Activated CD4-positive, alpha-beta T cell treated with anti-CD3 and anti-CD28 coated beads for 36 hours (primary cell): ENCODE measurements around the gene FARP2. TPM values are rescaled to one million over a fixed set of nuclear protein-coding genes. Genes with fewer than 3 reads are reported as not detected.

Source experiments
- ATAC-seq: fragments of 200-7000 bp; cut with Tn5 transposase; one replicate; pipeline ENCODE4 v1.10.0; 2021; ENCODE audit warnings: mild to moderate bottlenecking, moderate library complexity
- CTCF ChIA-PET: fragments of 350-600 bp; sonication (Branson Sonifier 250); formaldehyde crosslinking; loops from one replicate; lab custom pipeline; 2021; ENCODE audit warnings: antibody characterized with exemption; lab: Charles Lee
- POLR2A ChIA-PET: fragments of 350-600 bp; sonication (Branson Sonifier 250); formaldehyde crosslinking; loops from one replicate; lab custom pipeline; 2021; ENCODE audit warnings: antibody characterized with exemption, inconsistent platforms; lab: Charles Lee
- DNase-seq: peaks from one replicate; pipeline ENCODE4 v3.0.0-alpha.2; 2020
- H3K27ac Mint-ChIP-seq: one replicate; pipeline ENCODE4 v1.8.0; 2021; ENCODE audit warnings: mixed read lengths
- H3K27me3 Mint-ChIP-seq: one replicate; pipeline ENCODE4 v1.8.0; 2021; ENCODE audit warnings: mixed read lengths
- H3K36me3 Mint-ChIP-seq: one replicate; pipeline ENCODE4 v1.8.0; 2021; ENCODE audit warnings: low read depth, mixed read lengths
- H3K4me1 Mint-ChIP-seq: one replicate; pipeline ENCODE4 v1.8.0; 2021; ENCODE audit warnings: mixed read lengths
- H3K4me3 Mint-ChIP-seq: one replicate; pipeline ENCODE4 v1.8.0; 2021; ENCODE audit warnings: mild to moderate bottlenecking, moderate library complexity, mixed read lengths
- H3K9me3 Mint-ChIP-seq: one replicate; pipeline ENCODE4 v1.8.0; 2021; ENCODE audit warnings: low read depth, mixed read lengths
- intact Hi-C, 2 experiments: fragments of 100-400 bp; cut with DNase I in 1 of 2; cut with micrococcal nuclease in 1 of 2; formaldehyde crosslinking; loops; one replicate each; pipeline versions ENCODE4 v1.14.2 to v1.15.1; 2022 to 2024; cut with DNase I, micrococcal nuclease
- total RNA-seq, 2 experiments: library from RNA; stranded (reverse); gene quantifications; one replicate each; pipeline ENCODE4 v1.2.3, GENCODE V29; 2021

Gene FARP2
- total RNA-seq, 2 experiments from 2014 or later = 29.0 to 30.7 TPM

DNA sequence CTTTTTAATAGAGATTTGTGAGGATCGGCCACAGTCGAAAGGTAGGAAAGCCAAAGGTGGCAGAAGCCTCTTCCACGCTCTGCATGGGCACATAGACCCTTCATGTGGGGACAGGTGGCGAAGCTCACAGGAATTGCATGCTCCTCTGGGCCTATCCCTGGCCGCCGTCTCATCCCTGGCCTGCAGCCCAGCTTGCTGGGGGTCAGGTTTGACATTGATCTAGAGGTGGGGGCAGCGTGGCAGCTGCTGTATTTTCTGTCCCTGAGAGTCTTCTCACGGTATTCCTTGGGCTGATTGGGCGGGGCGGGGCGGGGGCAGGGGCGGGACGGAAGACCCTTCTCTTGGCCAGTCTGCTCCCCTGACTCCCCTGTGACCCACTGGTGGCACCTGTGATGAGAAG is 103.4 kb downstream of the FARP2 start:
- intact Hi-C loops = no loop called here
- ChIA-PET CTCF (no interaction called here), POLR2A (no interaction called here)
- Mint-ChIP-seq H3K9me3 (no peaks in the 10 kb centered on the region), H3K36me3 (no peaks in the 10 kb centered on the region), H3K27me3 (peaks cover 12% of the 10 kb centered on the region), H3K4me3 (no peak overlapping the region), H3K27ac (no peak overlapping the region), H3K4me1 (no peaks in the 10 kb centered on the region)
- no peak for ATAC-seq
- DNase-seq = no peak

DNA sequence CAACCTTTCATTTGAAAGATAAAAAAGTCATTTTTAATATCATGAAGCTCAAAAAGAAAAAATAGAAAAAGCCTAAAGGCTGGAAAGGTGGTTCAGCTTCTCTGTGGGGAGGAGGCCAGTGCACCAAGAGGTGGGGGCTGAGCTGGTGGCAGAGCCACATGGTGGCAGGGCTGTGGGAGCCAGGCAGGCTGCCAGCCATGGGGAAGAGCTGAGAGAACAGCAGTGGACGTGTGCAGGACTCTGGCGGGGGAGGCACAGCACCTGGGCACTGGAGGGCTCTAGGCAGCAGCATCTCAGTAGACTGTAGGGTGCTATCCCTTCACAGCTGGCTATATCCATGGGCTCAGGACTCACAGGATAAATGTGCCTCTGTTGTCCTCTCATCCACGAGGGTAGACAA is 104.5 kb downstream of the FARP2 start:
- peaks cover 8% of the 10 kb centered on the region for H3K27me3 Mint-ChIP-seq
- intact Hi-C loops = no loop called here
- H3K27ac Mint-ChIP-seq = no peak overlapping the region
- ChIA-PET CTCF (no interaction called here), POLR2A (no interaction called here)
- H3K36me3 Mint-ChIP-seq = no peaks in the 10 kb centered on the region
- DNase-seq = no peak
- no peaks in the 10 kb centered on the region for H3K4me1 Mint-ChIP-seq
- H3K9me3 Mint-ChIP-seq = no peaks in the 10 kb centered on the region
- no peak overlapping the region for H3K4me3 Mint-ChIP-seq
- no peak for ATAC-seq

DNA sequence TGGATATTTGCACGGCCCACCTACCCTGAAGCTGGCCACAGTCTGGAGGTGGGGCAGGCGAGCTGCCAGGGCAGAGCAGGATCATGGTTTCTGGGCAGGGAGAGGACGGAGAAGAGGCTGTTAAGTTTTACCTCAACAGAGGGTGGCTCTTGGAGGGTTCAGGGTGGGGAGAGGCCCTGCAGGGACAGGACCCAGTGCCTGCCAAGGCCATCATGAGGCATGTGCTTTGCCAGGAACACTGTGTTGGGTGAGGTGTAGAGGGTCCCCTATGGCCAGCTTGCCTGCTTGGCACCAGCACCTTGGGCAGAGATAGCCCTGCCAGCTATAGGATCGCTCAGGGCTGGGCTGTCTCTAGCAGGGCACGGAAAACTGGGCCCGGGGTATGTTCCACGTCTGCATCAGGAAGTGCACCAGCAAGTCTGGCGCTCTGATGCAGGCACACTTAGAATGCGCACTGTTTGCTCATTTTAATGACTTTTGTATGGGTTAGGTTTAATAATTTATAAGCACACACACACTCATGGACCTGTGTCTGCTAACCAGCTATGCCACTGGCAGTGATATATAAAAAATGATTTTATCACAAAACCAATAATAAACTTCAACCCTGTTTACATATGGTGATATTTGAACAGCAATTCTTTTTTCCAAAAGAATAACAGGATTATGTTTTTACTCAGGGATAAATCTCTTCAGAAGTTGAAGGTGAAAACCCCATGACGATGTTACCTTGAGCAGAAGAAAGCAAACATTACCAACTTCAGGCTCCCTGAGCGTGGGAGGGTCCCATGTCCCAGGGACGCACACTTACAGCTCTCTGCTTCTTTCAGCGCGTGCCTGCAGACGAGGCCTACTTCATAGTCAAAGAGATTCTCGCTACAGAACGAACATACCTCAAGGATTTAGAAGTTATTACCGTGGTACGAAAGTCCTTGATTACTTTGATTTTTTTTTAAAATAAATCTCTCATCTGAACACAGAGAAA is 105.9 kb downstream of the FARP2 start:
- POLR2A ChIA-PET = interaction anchor here (0.6 kb wide), 1 partner anchor 127 kb away, joined by 3 read pairs; no protein-coding TSS in a partner anchor
- H3K27me3 Mint-ChIP-seq = peaks cover 2% of the 10 kb centered on the region
- intact Hi-C loops = no loop called here
- DNase-seq (no peak), ATAC-seq (no peak)
- H3K4me3 Mint-ChIP-seq = no peak overlapping the region
- no peaks in the 10 kb centered on the region for H3K9me3 Mint-ChIP-seq
- CTCF ChIA-PET = no interaction called here
- H3K4me1 Mint-ChIP-seq = no peaks in the 10 kb centered on the region
- no peak overlapping the region for H3K27ac Mint-ChIP-seq
- no peaks in the 10 kb centered on the region for H3K36me3 Mint-ChIP-seq

DNA sequence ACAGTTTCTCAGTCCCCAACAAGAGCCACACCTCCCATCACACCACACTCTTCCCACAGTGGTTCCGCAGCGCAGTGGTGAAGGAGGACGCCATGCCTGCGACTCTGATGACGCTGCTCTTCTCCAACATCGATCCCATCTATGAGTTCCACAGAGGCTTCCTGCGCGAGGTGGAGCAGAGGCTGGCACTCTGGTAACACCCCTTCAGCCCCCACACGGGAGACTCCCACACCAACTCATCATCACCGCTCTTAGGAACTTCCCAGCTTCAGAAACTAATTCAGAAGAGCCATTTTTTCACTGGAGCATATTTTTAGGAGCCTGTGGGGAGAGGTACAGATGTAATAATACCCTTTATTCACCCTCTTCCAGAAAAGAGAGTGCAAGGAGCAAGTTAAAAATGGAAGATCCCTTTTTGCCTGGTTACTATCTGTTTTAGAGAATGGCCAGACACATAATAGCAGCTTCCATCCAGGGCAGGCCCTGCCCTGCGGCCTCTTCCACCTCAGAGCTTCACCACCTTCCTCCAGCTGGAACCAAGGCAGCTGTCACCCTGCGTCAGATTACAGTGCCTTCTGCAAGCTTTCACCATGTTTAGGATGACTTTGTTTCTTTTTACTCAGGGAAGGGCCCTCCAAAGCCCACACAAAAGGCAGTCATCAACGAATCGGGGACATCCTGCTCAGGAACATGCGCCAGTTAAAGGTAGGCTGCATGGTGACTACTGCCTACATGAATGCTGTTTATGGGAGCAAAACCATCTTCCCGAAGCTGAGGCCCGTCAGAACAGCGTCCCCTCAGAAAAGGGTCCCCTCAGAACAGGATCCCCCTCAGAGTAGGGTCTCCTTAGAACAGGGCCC is 107.4 kb downstream of the FARP2 start:
- Mint-ChIP-seq H3K27ac (no peak overlapping the region), H3K36me3 (no peaks in the 10 kb centered on the region), H3K4me3 (no peak overlapping the region), H3K27me3 (no peaks in the 10 kb centered on the region), H3K9me3 (no peaks in the 10 kb centered on the region), H3K4me1 (no peaks in the 10 kb centered on the region)
- intact Hi-C loops = no loop called here
- CTCF ChIA-PET = no interaction called here
- POLR2A ChIA-PET = no interaction called here
- DNase-seq = no peak
- ATAC-seq = no peak

DNA sequence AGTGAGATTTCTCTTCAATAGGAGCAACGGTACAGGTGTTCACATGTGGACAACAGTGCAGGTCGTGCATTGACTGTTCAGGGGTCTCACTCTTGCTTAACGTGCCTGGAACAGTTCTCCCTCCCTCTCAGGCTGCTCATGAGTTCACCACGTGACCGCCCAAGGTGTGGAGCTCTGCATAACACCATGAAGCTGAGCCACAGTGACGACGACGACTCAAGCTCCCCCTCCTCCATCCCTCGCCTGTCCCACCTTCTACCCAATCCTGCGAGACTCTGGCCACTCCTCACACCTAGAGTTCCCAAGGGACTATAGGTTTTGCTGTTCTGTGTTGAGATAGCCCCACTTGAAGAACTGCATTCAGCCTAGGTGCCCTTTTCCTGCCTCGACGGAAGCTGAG is 109.5 kb downstream of the FARP2 start:
- DNase-seq (no peak), ATAC-seq (no peak)
- Mint-ChIP-seq H3K9me3 (no peaks in the 10 kb centered on the region), H3K4me3 (no peak overlapping the region), H3K27ac (no peak overlapping the region), H3K36me3 (no peaks in the 10 kb centered on the region), H3K27me3 (no peaks in the 10 kb centered on the region), H3K4me1 (no peaks in the 10 kb centered on the region)
- ChIA-PET POLR2A (no interaction called here), CTCF (no interaction called here)
- intact Hi-C loops = no loop called here

DNA sequence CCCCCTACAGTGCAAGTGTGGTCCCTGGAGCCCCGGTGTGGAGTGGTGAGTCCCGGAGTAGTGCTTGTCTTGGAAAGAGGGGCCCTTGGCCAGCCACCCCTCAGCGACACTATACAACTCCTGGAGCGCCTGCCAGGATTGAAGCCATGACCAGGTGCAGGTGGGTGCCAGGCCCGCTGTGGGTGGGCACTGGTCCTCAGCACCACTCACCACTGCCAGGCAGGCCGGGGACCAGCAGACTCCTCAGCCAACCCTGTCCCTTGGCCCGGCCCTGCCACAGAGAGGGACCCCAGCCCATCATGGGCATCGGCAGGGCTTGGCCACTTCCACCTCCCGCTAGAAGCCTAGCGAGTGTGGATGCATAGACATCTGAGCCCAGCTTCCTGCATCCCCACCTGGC is 110.1 kb downstream of the FARP2 start:
- DNase-seq (no peak), ATAC-seq (no peak)
- no peaks in the 10 kb centered on the region for H3K27me3 Mint-ChIP-seq
- no peaks in the 10 kb centered on the region for H3K4me1 Mint-ChIP-seq
- intact Hi-C loops = no loop called here
- POLR2A ChIA-PET = no interaction called here
- CTCF ChIA-PET = no interaction called here
- no peaks in the 10 kb centered on the region for H3K36me3 Mint-ChIP-seq
- H3K4me3 Mint-ChIP-seq = no peak overlapping the region
- H3K9me3 Mint-ChIP-seq = no peaks in the 10 kb centered on the region
- no peak overlapping the region for H3K27ac Mint-ChIP-seq

DNA sequence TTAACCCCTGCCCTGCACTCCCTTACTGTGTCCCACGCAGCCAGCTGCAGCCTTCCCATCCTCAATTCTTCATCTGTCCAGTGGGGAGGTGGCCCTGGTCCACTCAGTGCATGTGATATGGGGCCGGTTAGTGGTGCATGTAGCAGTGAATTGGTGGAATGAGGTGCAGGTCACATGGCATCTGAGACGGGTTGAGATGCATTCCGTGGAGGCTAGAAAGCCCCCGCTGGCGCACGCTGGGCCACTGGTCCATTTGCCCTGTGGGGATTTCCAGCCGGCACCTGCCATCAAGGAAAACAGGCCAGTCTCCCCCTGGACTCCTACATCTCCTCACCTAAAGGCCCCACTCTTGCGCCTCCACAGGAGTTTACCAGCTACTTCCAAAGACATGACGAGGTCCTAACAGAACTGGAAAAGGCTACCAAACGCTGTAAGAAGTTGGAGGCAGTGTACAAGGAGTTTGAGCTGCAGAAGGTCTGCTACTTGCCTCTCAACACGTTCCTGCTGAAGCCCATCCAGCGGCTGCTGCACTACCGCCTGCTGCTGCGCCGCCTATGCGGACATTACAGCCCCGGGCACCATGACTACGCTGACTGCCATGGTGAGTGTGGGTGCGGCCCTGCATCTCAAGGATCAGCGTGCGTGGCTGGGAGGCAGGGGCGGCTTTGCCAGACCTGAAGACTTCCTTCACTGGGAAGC is 111.8 kb downstream of the FARP2 start:
- CTCF ChIA-PET = no interaction called here
- no peak for ATAC-seq
- POLR2A ChIA-PET = no interaction called here

DNA sequence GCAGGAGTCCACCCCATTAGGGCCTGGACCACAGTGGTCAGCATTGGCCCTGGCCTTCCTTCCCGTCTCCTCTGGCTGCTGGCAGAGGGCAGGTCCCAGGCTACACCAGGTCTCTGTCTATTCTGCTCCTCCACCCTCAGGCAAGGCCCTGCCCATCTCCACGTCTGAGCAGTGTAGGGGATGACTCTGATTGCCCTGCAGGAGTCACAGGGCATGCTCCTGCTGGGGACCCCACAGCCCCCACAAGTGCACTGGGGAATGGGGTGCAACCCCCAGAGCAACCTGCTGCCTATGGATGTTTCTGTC is 112.3 kb downstream of the FARP2 start:
- Mint-ChIP-seq H3K9me3 (no peaks in the 10 kb centered on the region), H3K27ac (no peak overlapping the region), H3K4me3 (no peak overlapping the region), H3K4me1 (no peaks in the 10 kb centered on the region), H3K27me3 (peaks cover 18% of the 10 kb centered on the region), H3K36me3 (no peaks in the 10 kb centered on the region)
- ATAC-seq (no peak), DNase-seq (no peak)
- ChIA-PET CTCF (no interaction called here), POLR2A (no interaction called here)
- intact Hi-C loops = no loop called here

More for the DNA sequence above, 111.8 kb downstream of the FARP2 start:
- H3K4me3 Mint-ChIP-seq = no peak overlapping the region
- no peaks in the 10 kb centered on the region for H3K4me1 Mint-ChIP-seq
- peaks cover 13% of the 10 kb centered on the region for H3K27me3 Mint-ChIP-seq
- intact Hi-C loops = no loop called here
- no peak overlapping the region for H3K27ac Mint-ChIP-seq
- no peaks in the 10 kb centered on the region for H3K36me3 Mint-ChIP-seq
- H3K9me3 Mint-ChIP-seq = no peaks in the 10 kb centered on the region
- DNase-seq = no peak

DNA sequence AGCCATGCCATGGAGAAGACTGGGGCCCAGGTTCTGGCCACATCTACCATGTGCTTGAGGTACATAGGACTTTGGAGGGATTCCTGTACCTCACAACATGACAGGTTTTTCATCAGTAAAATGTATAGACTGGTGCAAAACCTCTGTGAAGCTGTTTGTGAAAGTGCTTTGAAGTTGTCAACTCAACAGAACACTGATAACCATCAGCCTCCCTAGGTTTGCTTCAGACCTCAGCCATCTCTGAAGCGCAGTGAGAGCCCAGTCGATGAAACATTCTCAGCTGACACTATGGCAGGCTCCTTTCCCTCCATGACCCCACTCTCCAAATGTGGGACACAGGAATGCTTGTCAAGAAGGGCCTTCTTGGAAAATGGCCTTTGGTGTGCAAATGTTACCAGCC is 113.7 kb downstream of the FARP2 start:
- POLR2A ChIA-PET = no interaction called here
- H3K4me1 Mint-ChIP-seq = no peaks in the 10 kb centered on the region
- H3K27me3 Mint-ChIP-seq = peaks cover 19% of the 10 kb centered on the region
- no peaks in the 10 kb centered on the region for H3K36me3 Mint-ChIP-seq
- CTCF ChIA-PET = no interaction called here
- ATAC-seq (no peak), DNase-seq (no peak)
- no peaks in the 10 kb centered on the region for H3K9me3 Mint-ChIP-seq
- no peak overlapping the region for H3K4me3 Mint-ChIP-seq
- no peak overlapping the region for H3K27ac Mint-ChIP-seq
- intact Hi-C loops = no loop called here

DNA sequence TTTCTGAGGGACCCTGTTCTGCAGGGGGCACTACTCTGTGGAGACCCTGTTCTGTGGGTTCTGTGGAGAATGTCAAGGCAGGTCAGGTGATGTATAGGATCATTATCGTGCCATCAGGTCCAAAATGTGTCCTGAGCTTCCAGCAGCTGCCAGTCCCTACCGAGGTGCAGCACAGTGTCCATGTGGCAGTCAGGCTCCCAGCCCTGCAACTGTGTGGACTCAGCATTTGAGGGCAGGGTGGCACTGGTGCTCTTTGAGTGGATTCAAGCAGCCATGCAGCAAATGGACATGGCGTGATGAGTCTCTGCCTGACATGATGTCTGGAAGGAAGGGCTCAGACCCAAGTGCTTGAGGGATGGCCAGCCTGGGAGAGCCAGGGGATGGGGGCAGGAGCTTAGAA is 117.3 kb downstream of the FARP2 start:
- Mint-ChIP-seq H3K4me3 (no peak overlapping the region), H3K36me3 (no peaks in the 10 kb centered on the region), H3K27ac (no peak overlapping the region), H3K27me3 (peaks cover 19% of the 10 kb centered on the region), H3K9me3 (no peaks in the 10 kb centered on the region), H3K4me1 (no peaks in the 10 kb centered on the region)
- no peak for ATAC-seq
- intact Hi-C loops = no loop called here
- no peak for DNase-seq
- ChIA-PET CTCF (no interaction called here), POLR2A (no interaction called here)

DNA sequence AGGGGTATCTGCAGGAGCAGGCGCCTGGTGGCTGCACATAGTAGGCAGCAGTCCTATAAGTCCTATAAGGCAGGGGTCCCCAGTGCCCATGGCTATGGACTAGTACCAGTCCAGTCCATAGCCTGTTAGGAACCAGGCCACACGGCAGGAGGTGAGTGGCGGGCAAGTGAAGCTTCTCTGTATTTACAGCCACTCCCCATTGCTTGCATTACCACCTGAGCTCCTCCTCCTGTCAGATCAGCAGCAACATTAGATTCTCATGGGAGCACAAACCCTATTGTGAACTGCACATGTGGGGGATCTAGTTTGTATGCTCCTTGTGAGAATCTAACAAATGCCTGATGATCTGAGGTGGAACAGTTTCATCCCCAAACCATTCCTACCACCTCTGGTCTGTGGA is 119.2 kb downstream of the FARP2 start:
- ChIA-PET CTCF (no interaction called here), POLR2A (no interaction called here)
- Mint-ChIP-seq H3K27ac (no peak overlapping the region), H3K27me3 (peaks cover 19% of the 10 kb centered on the region), H3K9me3 (no peaks in the 10 kb centered on the region), H3K4me1 (no peaks in the 10 kb centered on the region), H3K4me3 (no peak overlapping the region), H3K36me3 (peaks cover 2% of the 10 kb centered on the region)
- ATAC-seq (no peak), DNase-seq (no peak)
- intact Hi-C loops = no loop called here
